Loucy (cell line): ENCODE measurements around the gene GPHN.

ENCODE experiments used
- H2AFZ ChIP-seq: fragments of 200-600 bp; sonication (generic); 2 replicates; pipeline ENCODE4 v1.6.0; 2016; ENCODE audit warnings: antibody characterized with exemption, mild to moderate bottlenecking, low read length, moderate library complexity
- H3F3A ChIP-seq: fragments of 200-600 bp; 2 replicates; pipeline ENCODE4 v1.6.0; 2016; ENCODE audit warnings: antibody characterized with exemption, low read depth, mild to moderate bottlenecking
- H3K27me3 ChIP-seq: fragments of 200-600 bp; sonication (generic); 2 replicates; pipeline ENCODE4 v1.6.1; 2014; ENCODE audit warnings: low read length, mild to moderate bottlenecking; ENCODE audit not compliant: insufficient read depth, poor library complexity, severe bottlenecking
- H3K36me3 ChIP-seq: fragments of 200-600 bp; sonication (generic); 2 replicates; pipeline ENCODE4 v1.6.1; 2016; ENCODE audit warnings: low read length; ENCODE audit not compliant: insufficient read depth
- H3K4me1 ChIP-seq: fragments of 200-600 bp; sonication (generic); 2 replicates; pipeline ENCODE4 v1.5.1; 2014; ENCODE audit warnings: low read length, mild to moderate bottlenecking; ENCODE audit not compliant: insufficient read depth, poor library complexity, severe bottlenecking
- H3K4me2 ChIP-seq: fragments of 200-600 bp; sonication (generic); 2 replicates; pipeline ENCODE4 v1.6.0; 2014; ENCODE audit warnings: antibody characterized with exemption, low read length, low read depth, mild to moderate bottlenecking; ENCODE audit not compliant: poor library complexity, severe bottlenecking
- H3K4me3 ChIP-seq: fragments of 200-600 bp; sonication (generic); 2 replicates; pipeline ENCODE4 v1.5.1; 2014; ENCODE audit warnings: low read length, mild to moderate bottlenecking, mixed read lengths; ENCODE audit not compliant: poor library complexity, severe bottlenecking
- H3K79me2 ChIP-seq: fragments of 200-600 bp; sonication (generic); 2 replicates; pipeline ENCODE4 v1.6.1; 2014; ENCODE audit warnings: low read length; ENCODE audit not compliant: insufficient read depth
- H3K9ac ChIP-seq: fragments of 200-600 bp; sonication (generic); 2 replicates; pipeline ENCODE4 v1.6.0; 2014; ENCODE audit warnings: mild to moderate bottlenecking, low read depth, low read length, moderate library complexity; ENCODE audit not compliant: poor library complexity, severe bottlenecking
- H3K9me2 ChIP-seq: fragments of 200-600 bp; sonication (generic); replicated peaks from 2 replicates; pipeline ENCODE4 v1.6.1; 2016; ENCODE audit warnings: low read depth, low read length, mixed read lengths
- H3K9me3 ChIP-seq: fragments of 200-600 bp; sonication (generic); 2 replicates; pipeline ENCODE4 v1.6.1; 2014; ENCODE audit warnings: mild to moderate bottlenecking, antibody characterized with exemption, low read length, low read depth; ENCODE audit not compliant: insufficient read depth
- H4K20me1 ChIP-seq: fragments of 200-600 bp; sonication (generic); 2 replicates; pipeline ENCODE4 v1.6.0; 2014; ENCODE audit warnings: antibody characterized with exemption, low read length, mild to moderate bottlenecking; ENCODE audit not compliant: insufficient read depth, poor library complexity, severe bottlenecking
- EZH2phosphoT487 ChIP-seq: fragments of 200-600 bp; IDR thresholded peaks from 2 replicates; pipeline ENCODE4 v1.6.1; 2018; ENCODE audit warnings: antibody characterized with exemption, mild to moderate bottlenecking, moderate library complexity, borderline replicate concordance
- TF ChIP-seq, protein P1 (sequence below): fragments of 200-600 bp; sonication (generic); conservative IDR thresholded peaks from 2 replicates; pipeline ENCODE4 v1.5.1; 2014; ENCODE audit warnings: mild to moderate bottlenecking, antibody characterized with exemption, low read length

GPHN gene

DNA sequence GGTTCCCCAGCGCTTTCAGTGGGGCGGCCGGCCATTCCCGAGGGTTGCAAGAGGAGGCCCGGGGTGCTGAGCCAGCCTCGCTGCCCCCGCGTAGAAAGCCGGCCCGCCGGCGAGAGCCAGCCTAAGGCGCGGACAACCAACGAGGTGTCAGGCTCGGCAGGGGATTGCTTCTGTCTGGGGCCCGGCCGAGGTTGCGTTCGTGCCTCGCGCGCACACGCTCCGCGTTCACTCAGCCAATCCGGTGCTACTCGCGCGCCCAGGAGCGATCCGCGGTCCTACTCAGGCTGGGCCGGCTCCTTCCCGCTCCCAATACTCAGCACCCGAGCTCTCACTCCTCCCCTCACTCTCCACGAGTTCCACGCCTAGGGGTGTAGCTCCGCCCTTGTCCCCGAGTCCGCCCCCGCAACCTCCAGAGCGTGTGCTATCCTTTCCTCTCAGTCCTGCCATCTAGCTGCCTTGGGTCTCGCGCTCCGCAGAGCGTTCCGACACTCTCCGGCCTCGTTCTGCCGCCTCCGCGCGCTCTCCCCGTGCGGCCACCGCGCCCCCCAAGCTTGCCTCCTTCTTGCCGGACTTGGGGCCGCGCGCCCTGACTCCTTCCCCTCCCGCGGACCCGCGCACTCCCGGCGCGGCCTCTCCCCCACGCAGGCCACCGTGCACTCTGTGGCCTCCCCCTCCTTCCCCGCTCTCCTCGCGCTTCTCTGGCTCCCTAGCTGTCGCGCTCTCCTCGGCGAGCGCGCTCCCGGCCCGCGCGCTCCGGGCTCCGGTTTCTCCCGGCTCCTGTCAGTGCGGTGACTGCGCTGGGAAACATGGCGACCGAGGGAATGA lies at the start of gene GPHN:
GPHN (plus strand) TSS at position 426 of the 825 bp plus-strand sequence.
- Histone ChIP-seq H3K27me3 (no peaks in the 10 kb centered on the region), H3K4me2 (peak within 1 kb of the TSS; percentile 94), H3K79me2 (peaks cover 46% of the 10 kb centered on the region), H3K4me1 (peaks cover 31% of the 10 kb centered on the region), H3K9me3 (no peaks in the 10 kb centered on the region), H2AFZ (peak within 1 kb of the TSS; percentile 82), H3K4me3 (peak within 1 kb of the TSS; percentile 99), H3K36me3 (no peaks in the 10 kb centered on the region), H3K9me2 (no peaks in the 10 kb centered on the region), H3F3A (no peaks in the 10 kb centered on the region), H3K9ac (peak within 1 kb of the TSS; percentile 93), H4K20me1 (peaks cover 46% of the 10 kb centered on the region)
- TF ChIP-seq, protein P1, sequence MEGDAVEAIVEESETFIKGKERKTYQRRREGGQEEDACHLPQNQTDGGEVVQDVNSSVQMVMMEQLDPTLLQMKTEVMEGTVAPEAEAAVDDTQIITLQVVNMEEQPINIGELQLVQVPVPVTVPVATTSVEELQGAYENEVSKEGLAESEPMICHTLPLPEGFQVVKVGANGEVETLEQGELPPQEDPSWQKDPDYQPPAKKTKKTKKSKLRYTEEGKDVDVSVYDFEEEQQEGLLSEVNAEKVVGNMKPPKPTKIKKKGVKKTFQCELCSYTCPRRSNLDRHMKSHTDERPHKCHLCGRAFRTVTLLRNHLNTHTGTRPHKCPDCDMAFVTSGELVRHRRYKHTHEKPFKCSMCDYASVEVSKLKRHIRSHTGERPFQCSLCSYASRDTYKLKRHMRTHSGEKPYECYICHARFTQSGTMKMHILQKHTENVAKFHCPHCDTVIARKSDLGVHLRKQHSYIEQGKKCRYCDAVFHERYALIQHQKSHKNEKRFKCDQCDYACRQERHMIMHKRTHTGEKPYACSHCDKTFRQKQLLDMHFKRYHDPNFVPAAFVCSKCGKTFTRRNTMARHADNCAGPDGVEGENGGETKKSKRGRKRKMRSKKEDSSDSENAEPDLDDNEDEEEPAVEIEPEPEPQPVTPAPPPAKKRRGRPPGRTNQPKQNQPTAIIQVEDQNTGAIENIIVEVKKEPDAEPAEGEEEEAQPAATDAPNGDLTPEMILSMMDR = 0 out of 2 replicates have a peak, but pooled peaks have one; percentile 17
- TF ChIP-seq EZH2phosphoT487 = no peak

DNA sequence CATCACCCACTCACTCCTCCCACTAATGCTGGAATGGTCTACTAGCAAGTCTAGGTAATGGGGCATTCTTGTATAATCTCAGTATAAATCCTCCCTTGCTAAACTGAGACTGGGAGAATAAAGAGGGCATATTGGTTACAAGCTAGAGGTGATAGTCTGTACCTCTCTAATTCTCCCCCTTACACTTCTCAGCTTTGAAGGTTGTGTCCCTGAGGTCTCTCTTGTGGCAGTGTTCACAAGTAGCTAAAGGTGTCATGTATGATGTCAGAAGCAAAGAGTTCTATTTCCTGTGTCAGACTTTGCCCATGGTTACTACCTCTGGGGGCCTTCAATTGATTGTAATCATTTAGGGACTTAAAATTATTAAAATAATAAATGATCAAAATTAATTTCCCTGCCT lies 48.3 kb upstream of the GPHN start:
- Histone ChIP-seq H4K20me1 (no peaks in the 10 kb centered on the region), H2AFZ (no peak overlapping the region), H3K27me3 (no peaks in the 10 kb centered on the region), H3K79me2 (no peaks in the 10 kb centered on the region), H3K36me3 (no peaks in the 10 kb centered on the region), H3K4me1 (no peaks in the 10 kb centered on the region), H3F3A (no peaks in the 10 kb centered on the region), H3K9me3 (no peaks in the 10 kb centered on the region), H3K9ac (no peak overlapping the region), H3K4me3 (no peak overlapping the region), H3K4me2 (no peak overlapping the region), H3K9me2 (no peaks in the 10 kb centered on the region)
- no peak for TF ChIP-seq EZH2phosphoT487
- TF ChIP-seq, protein P1 = no peak

DNA sequence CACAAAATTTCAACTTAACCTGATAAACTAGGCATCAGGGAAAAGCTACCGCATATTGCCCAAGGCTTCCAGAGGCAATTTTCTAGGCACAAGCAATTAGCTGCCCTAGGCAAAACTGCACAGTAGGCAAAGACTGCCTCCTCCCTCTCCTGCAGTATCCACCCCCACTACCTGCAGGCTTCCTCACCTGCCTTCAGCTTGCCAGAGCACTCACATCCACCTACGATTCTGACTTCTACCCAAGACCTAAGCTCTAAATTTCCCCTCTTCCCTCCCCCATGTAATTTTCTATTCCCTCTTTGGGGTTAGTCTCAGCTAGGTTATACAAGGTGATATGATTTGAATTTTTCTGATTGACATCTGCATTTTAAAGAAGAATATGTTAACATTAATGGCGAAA lies 43.7 kb upstream of the GPHN start:
- H3K9me3 ChIP-seq = peaks cover 7% of the 10 kb centered on the region; the same call in 1 of the 2 replicates
- H3K9me2 ChIP-seq = no peaks in the 10 kb centered on the region
- H3K9ac ChIP-seq = no peak overlapping the region
- no peak overlapping the region for H3K4me3 ChIP-seq
- no peak overlapping the region for H2AFZ ChIP-seq
- no peaks in the 10 kb centered on the region for H3K79me2 ChIP-seq
- no peaks in the 10 kb centered on the region for H3K4me1 ChIP-seq
- H3K4me2 ChIP-seq = no peak overlapping the region
- H3K36me3 ChIP-seq = no peaks in the 10 kb centered on the region
- no peaks in the 10 kb centered on the region for H3F3A ChIP-seq
- TF ChIP-seq, protein P1 = no peak
- no peak for TF ChIP-seq EZH2phosphoT487
- H4K20me1 ChIP-seq = no peaks in the 10 kb centered on the region
- H3K27me3 ChIP-seq = no peaks in the 10 kb centered on the region
